GM18508 (cell line): ENCODE measurements around the gene ASB11.

Experiments used
- ATAC-seq: cut with Tn5 transposase; IDR thresholded peaks from one replicate; pipeline ENCODE4 v1.9.1; 2021; ENCODE audit warnings: moderate number of reproducible peaks; ENCODE audit not compliant: insufficient read depth, unreplicated experiment

Gene ASB11

GRCh38 chrX:15236146-15236545, 79.3 kb downstream of the ASB11 start:
- ATAC-seq, result no peak

- no peak for ATAC-seq
These were observed 80.4 kb downstream of the ASB11 start for GRCh38 chrX:15235001-15235400.

- ATAC-seq, result no peak
These were observed 81.9 kb downstream of the ASB11 start for GRCh38 chrX:15233416-15234015.
